DMS79 (cell line): ENCODE results near the gene REXO4.

Experiments
- DNase-seq: peaks from one replicate; lab custom pipeline; 2025; lab: John Stamatoyannopoulos, UW

The REXO4 gene

GRCh38 chr9:133449760-133450159, 31.9 kb upstream of the REXO4 start:
- no peak for DNase-seq

GRCh38 chr9:133448487-133448972, 30.7 kb upstream of the REXO4 start:
- DNase-seq: no peak

DNA sequence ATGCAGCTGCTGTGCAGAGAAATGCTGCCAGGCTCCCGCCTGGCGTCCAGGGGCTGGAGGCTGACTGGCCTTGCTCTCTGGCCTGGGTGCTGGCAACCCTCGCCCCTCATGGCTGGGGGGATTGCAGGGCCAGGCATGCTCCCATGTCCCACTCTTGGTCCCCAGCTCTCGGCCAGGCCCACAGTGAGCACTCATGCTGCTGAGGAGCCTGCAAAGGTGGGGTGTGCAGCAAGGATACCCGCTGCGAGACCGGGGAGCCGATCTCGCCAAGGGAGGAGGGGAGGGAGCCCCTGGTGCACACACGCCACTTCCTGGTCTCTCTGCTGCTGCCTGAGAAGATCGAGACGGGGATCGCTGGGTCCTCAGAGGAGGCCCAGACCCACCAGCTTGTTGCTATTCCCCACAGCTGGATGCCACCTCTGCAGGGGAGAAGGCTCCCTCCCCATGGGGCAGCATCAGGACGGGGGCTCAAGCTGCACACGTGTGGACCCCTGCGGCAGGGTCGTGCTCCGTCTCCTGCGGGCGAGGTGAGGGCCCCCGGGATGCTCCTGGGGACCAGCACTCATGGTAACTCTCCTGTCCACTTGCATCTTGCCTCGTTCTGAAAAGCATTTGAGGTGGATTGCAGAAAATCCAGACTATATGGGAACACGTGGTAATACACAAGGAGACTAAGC, 27.6 kb upstream of the REXO4 start:
- DNase-seq: no peak

GRCh38 chr9:133443982-133444381, 26.2 kb upstream of the REXO4 start:
- peak; percentile 53 for DNase-seq

DNA sequence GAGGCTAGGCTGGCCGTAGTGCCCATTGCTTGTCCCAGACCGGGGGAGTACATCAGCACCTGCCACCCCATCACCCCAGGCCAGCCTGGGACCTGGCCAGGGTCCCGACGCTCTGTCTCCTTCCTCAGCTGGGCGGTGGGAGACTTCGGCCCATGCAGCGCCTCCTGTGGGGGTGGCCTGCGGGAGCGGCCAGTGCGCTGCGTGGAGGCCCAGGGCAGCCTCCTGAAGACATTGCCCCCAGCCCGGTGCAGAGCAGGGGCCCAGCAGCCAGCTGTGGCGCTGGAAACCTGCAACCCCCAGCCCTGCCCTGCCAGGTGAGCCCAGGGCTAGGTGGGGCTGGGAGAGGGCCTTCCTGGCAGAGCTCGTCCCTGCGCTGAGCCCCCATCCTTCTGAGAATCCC, 25.4 kb upstream of the REXO4 start:
- no peak for DNase-seq

DNA sequence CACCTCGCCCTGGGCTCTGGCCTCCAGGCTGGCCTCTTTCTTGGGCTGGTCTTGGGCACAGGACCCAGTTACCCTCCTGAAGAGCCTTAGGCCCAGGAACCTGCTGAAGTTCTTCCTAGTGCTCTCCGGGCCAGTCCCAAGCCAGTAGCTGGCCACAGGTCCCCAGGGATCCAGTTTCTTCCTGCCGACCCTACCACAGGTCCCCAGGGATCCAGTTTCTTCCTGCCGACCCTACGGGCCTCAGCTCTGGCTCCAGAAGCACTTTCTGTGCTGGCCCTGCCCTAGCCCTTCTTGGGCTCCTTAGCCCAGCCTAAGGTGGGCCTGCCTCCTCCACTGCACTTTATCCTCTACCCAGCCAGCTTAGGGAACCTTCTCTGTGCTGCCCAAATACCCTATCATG, 23.8 kb upstream of the REXO4 start:
- DNase-seq: no peak

GRCh38 chr9:133440874-133441273, 23.1 kb upstream of the REXO4 start:
- DNase-seq: no peak

DNA sequence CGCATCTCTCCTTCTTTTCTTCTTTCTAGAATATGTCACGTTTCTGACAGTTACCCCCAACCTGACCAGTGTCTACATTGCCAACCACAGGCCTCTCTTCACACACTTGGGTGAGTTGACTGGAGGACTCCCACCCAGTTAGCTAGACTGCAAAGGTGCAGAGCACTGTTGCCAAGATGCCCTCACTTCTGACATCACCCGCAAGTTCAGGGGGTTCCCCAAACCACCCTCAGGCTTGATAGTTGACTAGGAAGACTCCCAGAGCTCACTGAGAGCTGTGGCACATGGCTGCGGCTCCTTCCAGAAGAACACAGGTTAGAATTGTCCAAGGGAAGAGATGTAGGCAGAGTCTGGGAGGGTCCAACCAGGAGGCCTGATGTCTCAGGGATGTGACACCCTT, 21.5 kb upstream of the REXO4 start:
- DNase-seq: no peak

DNA sequence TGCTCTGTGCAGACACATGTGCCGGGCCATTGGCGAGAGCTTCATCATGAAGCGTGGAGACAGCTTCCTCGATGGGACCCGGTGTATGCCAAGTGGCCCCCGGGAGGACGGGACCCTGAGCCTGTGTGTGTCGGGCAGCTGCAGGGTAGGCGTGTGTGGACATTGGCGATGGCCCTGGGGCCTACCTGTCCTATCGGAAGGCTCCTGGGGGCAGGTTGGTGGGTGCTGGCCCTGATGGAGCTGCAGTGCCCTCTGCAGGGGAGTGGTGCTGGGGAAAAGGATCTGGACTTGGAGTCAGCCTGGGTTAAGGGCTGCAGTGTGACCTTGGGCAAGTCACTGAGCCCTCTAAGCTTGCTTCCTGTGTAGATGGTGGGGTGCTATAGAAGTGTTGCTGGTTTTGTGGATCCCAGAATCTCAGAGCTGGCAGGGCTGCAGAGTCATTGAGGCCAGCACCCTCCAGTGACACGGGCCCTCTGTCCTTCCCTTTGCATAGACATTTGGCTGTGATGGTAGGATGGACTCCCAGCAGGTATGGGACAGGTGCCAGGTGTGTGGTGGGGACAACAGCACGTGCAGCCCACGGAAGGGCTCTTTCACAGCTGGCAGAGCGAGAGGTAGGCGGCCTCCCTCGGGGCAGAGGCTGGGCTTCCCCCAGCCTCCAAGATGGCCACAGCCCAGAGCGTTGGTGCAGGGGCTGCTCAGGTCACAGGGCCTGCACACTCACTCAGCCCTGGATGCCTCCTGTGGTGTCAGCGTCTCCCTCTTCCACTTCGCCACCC, 20.1 kb upstream of the REXO4 start:
- DNase-seq: no peak

DNA sequence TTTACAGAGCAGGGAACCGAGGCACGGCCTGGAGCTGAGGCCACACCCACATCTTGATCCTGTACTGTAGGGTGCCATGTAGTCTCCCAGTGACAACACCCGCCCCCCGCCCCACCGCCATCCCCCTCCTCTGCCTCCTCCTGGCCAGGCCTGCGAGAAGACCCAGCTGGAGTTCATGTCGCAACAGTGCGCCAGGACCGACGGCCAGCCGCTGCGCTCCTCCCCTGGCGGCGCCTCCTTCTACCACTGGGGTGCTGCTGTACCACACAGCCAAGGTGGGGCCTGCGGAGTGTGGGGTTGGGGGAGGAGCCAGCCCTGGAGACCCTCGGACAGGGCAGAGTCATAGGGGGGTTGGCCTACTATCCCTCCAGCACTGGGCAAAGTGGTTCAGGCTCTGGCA, 18.9 kb upstream of the REXO4 start:
- no peak for DNase-seq

DNA sequence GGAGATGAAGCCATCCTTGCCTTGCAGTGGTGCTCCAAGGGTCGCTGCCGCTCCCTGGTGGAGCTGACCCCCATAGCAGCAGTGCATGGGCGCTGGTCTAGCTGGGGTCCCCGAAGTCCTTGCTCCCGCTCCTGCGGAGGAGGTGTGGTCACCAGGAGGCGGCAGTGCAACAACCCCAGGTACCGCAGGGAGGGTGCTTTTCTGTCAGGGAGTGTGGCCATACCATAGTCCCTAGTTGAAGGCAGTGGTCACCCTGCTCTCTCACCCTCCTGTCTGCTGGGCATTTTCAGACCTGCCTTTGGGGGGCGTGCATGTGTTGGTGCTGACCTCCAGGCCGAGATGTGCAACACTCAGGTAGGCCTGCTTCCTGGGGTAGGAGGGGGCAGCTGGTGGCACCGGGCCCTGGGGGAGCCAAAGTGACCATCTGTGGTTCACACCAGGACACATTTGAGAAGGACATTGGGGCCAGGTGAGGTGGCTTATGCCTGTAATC, 15.6 kb upstream of the REXO4 start:
- no peak for DNase-seq

GRCh38 chr9:133430244-133430643, 12.4 kb upstream of the REXO4 start:
- DNase-seq: no peak

DNA sequence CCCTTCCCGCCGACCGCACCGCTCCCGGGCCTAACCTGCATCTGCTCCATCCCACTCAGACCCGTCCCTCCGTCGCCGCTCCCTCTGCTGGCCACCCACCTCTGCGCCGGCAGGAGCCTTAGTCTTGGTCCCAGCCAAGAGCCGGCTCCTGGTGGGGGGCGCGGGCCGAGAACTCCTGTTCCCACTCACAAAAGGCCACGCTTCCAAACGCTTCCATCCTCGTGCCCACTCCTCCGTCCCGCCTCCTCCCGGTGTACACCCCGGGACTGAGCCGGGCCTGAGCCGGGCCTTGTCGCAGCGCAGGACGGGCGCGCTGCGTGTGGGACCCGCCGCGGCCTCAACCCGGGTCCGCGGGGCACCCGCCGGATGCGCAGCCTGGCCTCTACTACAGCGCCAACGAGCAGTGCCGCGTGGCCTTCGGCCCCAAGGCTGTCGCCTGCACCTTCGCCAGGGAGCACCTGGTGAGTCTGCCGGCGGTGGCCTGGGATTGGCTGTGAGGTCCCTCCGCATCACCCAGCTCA, 11.9 kb upstream of the REXO4 start:
- DNase-seq: no peak

DNA sequence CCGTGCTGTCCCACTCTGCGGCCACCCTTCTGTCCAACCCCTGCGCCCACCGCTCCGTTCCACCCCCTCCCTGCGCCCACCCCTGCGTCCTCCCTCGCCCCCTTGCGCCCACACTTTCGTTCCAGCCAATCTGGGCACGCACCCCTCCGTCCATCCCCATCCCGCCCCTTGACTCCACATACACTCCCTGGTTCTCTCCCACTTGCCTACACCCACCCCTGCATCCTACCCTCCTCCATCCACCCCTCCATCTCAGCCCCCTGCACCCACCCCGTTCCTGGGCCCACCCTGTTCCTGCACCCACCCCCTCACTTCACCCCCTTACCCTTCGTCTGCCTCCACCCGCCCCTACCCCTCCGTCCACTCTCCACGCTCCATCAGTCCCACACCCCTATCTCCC, 11.4 kb upstream of the REXO4 start:
- DNase-seq: no peak

DNA sequence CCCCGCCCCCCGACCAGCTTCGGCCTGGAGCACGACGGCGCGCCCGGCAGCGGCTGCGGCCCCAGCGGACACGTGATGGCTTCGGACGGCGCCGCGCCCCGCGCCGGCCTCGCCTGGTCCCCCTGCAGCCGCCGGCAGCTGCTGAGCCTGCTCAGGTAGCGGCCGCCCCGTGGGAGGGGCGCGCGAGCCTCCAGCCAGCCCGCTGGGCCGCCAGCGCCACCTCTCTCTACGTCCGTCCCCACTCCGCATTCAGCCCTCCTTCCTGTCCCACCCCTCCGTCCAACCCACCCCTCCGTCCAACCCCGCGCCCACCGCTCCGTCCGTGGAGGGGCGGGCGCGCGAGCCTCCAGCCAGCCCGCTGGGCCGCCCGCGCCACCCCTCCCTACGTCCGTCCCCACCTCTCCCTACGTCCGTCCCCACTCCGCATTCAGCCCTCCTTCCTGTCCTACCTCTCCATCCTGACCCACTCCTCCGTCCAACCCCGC, 10.8 kb upstream of the REXO4 start:
- DNase-seq: peak; percentile 3

- no peak for DNase-seq
Observed at GRCh38 chr9:133427658-133428348, 10.0 kb upstream of the REXO4 start.

DNA sequence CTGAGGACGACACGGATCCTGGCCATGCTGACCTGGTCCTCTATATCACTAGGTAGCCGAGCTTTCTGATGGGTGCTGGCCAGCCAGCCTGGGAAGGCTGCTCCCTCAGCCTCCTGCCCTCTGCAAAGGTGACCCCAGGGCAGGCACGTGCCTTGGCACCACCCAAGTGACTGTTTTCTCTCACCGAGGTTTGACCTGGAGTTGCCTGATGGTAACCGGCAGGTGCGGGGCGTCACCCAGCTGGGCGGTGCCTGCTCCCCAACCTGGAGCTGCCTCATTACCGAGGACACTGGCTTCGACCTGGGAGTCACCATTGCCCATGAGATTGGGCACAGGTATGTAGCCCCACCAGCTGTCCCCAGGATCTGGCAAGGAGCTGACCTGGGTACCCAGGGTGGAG, 8.2 kb upstream of the REXO4 start:
- DNase-seq: no peak

- DNase-seq: no peak
Observed at GRCh38 chr9:133425049-133425632, 7.3 kb upstream of the REXO4 start.

DNA sequence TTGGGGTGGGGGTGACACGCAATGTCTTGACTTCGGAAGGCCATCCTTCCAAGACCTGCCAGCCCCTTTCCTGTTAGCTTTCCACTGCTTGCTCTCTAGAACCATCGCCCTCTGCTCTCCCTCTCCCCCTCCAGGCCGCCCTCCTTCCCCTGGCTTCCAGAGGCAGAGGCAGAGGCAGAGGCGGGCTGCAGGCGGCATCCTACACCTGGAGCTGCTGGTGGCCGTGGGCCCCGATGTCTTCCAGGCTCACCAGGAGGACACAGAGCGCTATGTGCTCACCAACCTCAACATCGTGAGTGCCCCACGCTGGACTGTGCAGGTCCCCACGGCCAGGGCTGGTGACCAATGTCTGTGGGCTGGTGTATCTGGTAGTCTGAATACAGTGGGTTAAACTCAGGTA, 6.4 kb upstream of the REXO4 start:
- DNase-seq: no peak

- no peak for DNase-seq
Observed at GRCh38 chr9:133423216-133423615, 5.4 kb upstream of the REXO4 start.

GRCh38 chr9:133421615-133422542, 4.1 kb upstream of the REXO4 start, which contains the start of gene ADAMTS13:
Gene ADAMTS13 (plus strand): TSS chr9:133422367. CDS start chr9:133422444, 77 bp downstream.
- no peak for DNase-seq
